HAP-1 (cell line): ENCODE measurements around the gene FOCAD.

Experiments used
- DNase-seq, 2 experiments: peaks; one replicate each; pipeline ENCODE4 v3.0.0-alpha.2; 2016 to 2020; ENCODE audit warnings: low spot score in 2 of 2
- H3K27me3 ChIP-seq: fragments of 250-450 bp; sonication (Bioruptor Pico); 2 replicates; pipeline ENCODE4 v1.5.1; 2020; ENCODE audit warnings: low read depth, mild to moderate bottlenecking, moderate library complexity
- H3K36me3 ChIP-seq: fragments of 250-450 bp; sonication (Bioruptor Pico); replicated peaks from 2 replicates; pipeline ENCODE4 v1.5.1; 2020; ENCODE audit warnings: mild to moderate bottlenecking
- H3K4me1 ChIP-seq: fragments of 250-450 bp; sonication (Bioruptor Pico); 2 replicates; pipeline ENCODE4 v1.5.1; 2020; ENCODE audit warnings: mild to moderate bottlenecking
- H3K4me3 ChIP-seq: fragments of 250-450 bp; sonication (Bioruptor Pico); 2 replicates; pipeline ENCODE4 v1.5.1; 2020; ENCODE audit warnings: mild to moderate bottlenecking, moderate library complexity
- H3K9me3 ChIP-seq: fragments of 250-450 bp; sonication (Bioruptor Pico); 2 replicates; pipeline ENCODE4 v1.5.1; 2020; ENCODE audit warnings: mild to moderate bottlenecking, moderate library complexity
- in situ Hi-C: fragments of 300-500 bp; cut with MboI; formaldehyde crosslinking; loops from 3 replicates; pipeline ENCODE4 v1.14.3; 2020; ENCODE audit warnings: low sequenced_read_pairs, inconsistent platforms, mixed read lengths

The FOCAD gene

DNA sequence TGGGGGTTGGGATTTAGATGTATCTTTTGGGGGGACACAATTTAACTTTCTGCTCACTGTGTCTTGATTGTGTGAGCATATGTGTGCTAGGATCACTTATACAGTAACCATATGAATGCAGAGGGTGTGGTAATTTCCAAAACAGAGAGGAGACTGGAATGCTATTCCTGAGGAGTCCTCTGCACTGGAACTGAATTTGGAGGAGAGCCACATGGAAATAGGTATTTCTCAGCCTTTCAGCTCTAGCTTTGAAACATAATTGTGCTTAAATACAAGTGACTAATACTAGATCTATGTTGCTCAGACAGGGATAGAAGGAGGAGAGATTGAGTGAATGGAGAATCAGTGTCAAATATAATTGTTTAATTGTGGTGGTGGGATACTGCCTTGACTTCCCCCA, 45.5 kb downstream of the FOCAD start:
- Histone ChIP-seq H3K36me3 (no peaks in the 10 kb centered on the region), H3K4me1 (peaks cover 6% of the 10 kb centered on the region), H3K4me3 (no peak overlapping the region), H3K27me3 (no peaks in the 10 kb centered on the region), H3K9me3 (no peaks in the 10 kb centered on the region)
- in situ Hi-C loops: no loop called here
- no peak for DNase-seq

DNA sequence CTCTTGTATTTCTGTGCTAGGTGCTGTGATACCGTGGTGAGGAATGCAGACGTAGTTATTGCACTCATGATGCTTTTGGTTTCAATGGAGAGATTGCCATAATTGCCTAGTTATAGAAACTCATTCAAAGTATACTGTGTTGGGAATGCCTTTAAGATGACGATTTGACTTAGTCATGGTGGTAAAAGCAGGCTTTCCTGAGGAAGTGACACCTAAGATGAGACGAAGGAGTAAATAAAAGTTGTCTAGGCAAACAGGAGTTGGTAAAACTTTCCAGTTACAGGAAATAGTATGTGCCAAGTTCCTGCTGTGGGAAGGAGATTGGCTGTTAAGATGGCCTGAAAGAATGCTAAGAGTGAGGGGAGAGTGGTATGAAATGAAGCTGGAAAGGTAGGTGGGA, 48.1 kb downstream of the FOCAD start:
- Histone ChIP-seq H3K27me3 (no peaks in the 10 kb centered on the region), H3K9me3 (no peaks in the 10 kb centered on the region)
- in situ Hi-C loops: no loop called here

DNA sequence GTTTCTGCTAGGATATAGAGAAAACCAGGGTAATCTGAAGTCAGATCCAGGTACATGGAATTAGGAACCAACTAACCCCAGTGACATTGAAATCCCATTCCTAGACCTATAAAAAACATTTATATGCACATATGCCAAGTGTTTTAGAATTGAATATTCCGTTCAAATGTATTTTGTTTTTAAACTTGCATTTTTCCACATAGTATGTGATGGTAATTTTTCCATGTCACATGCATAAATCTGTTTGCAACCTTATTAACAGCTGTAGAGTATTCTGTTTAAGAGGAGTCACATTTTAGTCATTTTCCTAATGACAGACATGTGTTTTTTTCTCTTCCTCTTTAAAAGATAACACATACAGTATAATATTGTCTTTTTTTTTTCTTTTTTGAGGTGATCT, 50.2 kb downstream of the FOCAD start:
- in situ Hi-C loops: no loop called here

More for the DNA sequence above, 48.1 kb downstream of the FOCAD start:
- DNase-seq: no peak
- Histone ChIP-seq H3K36me3 (no peaks in the 10 kb centered on the region), H3K4me1 (no peaks in the 10 kb centered on the region), H3K4me3 (no peak overlapping the region)

GRCh38 chr9:20740304-20740703, 56.2 kb downstream of the FOCAD start:
- Histone ChIP-seq H3K36me3 (no peaks in the 10 kb centered on the region), H3K9me3 (no peaks in the 10 kb centered on the region), H3K4me1 (peaks cover 19% of the 10 kb centered on the region), H3K4me3 (no peak overlapping the region), H3K27me3 (no peaks in the 10 kb centered on the region)
- in situ Hi-C loops: no loop called here
- DNase-seq: no peak

More for the DNA sequence above, 50.2 kb downstream of the FOCAD start:
- no peak overlapping the region for H3K4me3 ChIP-seq
- H3K9me3 ChIP-seq: no peaks in the 10 kb centered on the region
- H3K36me3 ChIP-seq: no peaks in the 10 kb centered on the region
- no peaks in the 10 kb centered on the region for H3K4me1 ChIP-seq
- DNase-seq: no peak
- no peaks in the 10 kb centered on the region for H3K27me3 ChIP-seq

- in situ Hi-C loops: no loop called here
- H3K4me1 ChIP-seq: peaks cover 19% of the 10 kb centered on the region
- H3K4me3 ChIP-seq: no peak overlapping the region
- H3K36me3 ChIP-seq: no peaks in the 10 kb centered on the region
- no peaks in the 10 kb centered on the region for H3K9me3 ChIP-seq
- no peak for DNase-seq
- no peaks in the 10 kb centered on the region for H3K27me3 ChIP-seq
Observed at GRCh38 chr9:20740929-20741582, 57.0 kb downstream of the FOCAD start.

DNA sequence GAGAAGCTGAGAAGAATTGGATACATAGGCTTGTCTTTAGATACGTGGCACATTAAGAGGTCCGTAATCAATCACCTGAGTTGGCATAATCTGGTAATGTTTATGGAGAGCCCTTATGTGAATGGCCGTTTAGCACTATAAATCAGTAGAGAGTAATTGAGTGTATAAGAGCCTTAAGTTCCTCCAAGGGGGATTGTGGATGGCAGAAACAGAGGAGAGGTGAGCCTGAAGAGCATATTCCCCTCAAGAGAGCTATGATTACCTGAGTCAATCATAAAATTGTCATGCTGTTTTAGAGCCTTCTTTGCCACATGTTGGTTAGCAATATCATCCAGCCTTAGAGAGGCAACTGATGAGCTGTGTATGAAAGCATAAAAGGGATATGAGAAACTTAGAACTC, 58.8 kb downstream of the FOCAD start:
- no peaks in the 10 kb centered on the region for H3K27me3 ChIP-seq
- H3K4me3 ChIP-seq: no peak overlapping the region
- no peaks in the 10 kb centered on the region for H3K9me3 ChIP-seq
- H3K36me3 ChIP-seq: no peaks in the 10 kb centered on the region
- in situ Hi-C loops: no loop called here
- H3K4me1 ChIP-seq: peaks cover 19% of the 10 kb centered on the region
- DNase-seq: no peak

DNA sequence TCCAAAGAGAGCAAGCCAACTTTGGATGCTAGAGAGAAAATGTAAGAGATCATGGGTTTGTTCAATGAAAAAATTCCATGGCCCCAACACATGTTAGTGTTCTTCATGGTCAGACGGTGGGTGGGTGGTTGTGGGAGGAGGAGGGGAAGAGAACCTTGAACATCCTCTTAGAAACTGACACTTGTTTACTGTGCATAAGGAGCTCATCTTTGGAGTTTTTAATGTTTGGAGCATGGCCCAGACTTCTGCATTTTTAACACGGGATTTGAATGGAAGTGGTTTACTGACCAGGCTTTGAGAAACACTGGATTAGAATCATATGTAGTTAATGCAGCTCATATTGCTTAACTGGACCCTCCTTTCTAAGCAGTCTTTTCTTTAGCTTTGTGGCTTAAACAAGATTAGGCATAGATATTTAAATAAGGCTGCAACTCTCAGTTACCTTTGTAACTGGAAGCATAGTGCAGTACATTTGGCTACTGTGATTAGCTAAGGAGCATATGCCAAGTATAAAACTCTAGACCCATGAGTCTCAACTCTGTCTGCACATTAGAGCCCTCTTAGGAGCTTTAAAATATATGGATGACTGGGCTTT, 60.1 kb downstream of the FOCAD start:
- in situ Hi-C loops: no loop called here
- Histone ChIP-seq H3K9me3 (no peaks in the 10 kb centered on the region), H3K4me3 (no peak overlapping the region), H3K36me3 (no peaks in the 10 kb centered on the region), H3K27me3 (no peaks in the 10 kb centered on the region), H3K4me1 (peaks cover 21% of the 10 kb centered on the region)
- DNase-seq: peak; percentile 49 to 97

GRCh38 chr9:20746967-20747366, 62.9 kb downstream of the FOCAD start:
- Histone ChIP-seq H3K4me1 (peaks cover 30% of the 10 kb centered on the region), H3K9me3 (no peaks in the 10 kb centered on the region), H3K4me3 (no peak overlapping the region), H3K36me3 (no peaks in the 10 kb centered on the region), H3K27me3 (no peaks in the 10 kb centered on the region)
- DNase-seq: no peak
- in situ Hi-C loops: no loop called here

- no peak for DNase-seq
- in situ Hi-C loops: no loop called here
Observed at GRCh38 chr9:20749496-20750198, 65.6 kb downstream of the FOCAD start.

DNA sequence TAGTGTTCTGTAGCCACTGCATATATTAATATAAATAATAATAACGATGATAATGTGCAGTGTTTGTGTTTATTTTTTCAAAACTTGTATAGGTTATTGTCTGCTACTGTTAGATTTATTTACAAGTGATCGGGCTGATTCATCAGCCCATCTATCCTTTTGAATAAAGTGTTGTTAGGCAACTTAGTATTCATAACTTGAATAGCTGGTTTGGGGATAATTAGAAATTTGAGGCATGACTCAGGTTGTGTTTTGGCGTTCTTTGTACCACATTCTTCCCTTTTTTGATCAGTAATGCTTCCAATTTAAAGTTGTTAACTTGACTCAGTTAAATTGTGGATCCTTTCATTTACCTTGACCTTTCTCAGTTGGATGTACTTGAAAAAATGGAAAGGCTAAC, 69.7 kb downstream of the FOCAD start:
- no peaks in the 10 kb centered on the region for H3K9me3 ChIP-seq
- DNase-seq: no peak
- H3K27me3 ChIP-seq: no peaks in the 10 kb centered on the region
- H3K4me3 ChIP-seq: no peak overlapping the region
- no peaks in the 10 kb centered on the region for H3K36me3 ChIP-seq
- peaks cover 15% of the 10 kb centered on the region for H3K4me1 ChIP-seq
- in situ Hi-C loops: no loop called here

More at GRCh38 chr9:20749496-20750198, 65.6 kb downstream of the FOCAD start:
- Histone ChIP-seq H3K4me1 (peaks cover 17% of the 10 kb centered on the region), H3K27me3 (no peaks in the 10 kb centered on the region), H3K36me3 (no peaks in the 10 kb centered on the region), H3K9me3 (no peaks in the 10 kb centered on the region), H3K4me3 (no peak overlapping the region)

- Histone ChIP-seq H3K9me3 (no peaks in the 10 kb centered on the region), H3K4me3 (no peak overlapping the region), H3K27me3 (no peaks in the 10 kb centered on the region), H3K36me3 (no peaks in the 10 kb centered on the region), H3K4me1 (peaks cover 8% of the 10 kb centered on the region)
- in situ Hi-C loops: no loop called here
- no peak for DNase-seq
Observed at GRCh38 chr9:20754556-20754955, 70.5 kb downstream of the FOCAD start.

- Histone ChIP-seq H3K4me3 (no peak overlapping the region), H3K4me1 (no peaks in the 10 kb centered on the region), H3K27me3 (no peaks in the 10 kb centered on the region), H3K9me3 (no peaks in the 10 kb centered on the region), H3K36me3 (peaks cover 5% of the 10 kb centered on the region)
- in situ Hi-C loops: no loop called here
- no peak for DNase-seq
Observed at GRCh38 chr9:20760246-20760891, 76.3 kb downstream of the FOCAD start.

GRCh38 chr9:20770947-20771346, 86.9 kb downstream of the FOCAD start:
- Histone ChIP-seq H3K27me3 (no peaks in the 10 kb centered on the region), H3K9me3 (no peaks in the 10 kb centered on the region), H3K36me3 (peaks cover 19% of the 10 kb centered on the region), H3K4me3 (no peak overlapping the region), H3K4me1 (no peaks in the 10 kb centered on the region)
- DNase-seq: no peak
- in situ Hi-C loops: no loop called here

DNA sequence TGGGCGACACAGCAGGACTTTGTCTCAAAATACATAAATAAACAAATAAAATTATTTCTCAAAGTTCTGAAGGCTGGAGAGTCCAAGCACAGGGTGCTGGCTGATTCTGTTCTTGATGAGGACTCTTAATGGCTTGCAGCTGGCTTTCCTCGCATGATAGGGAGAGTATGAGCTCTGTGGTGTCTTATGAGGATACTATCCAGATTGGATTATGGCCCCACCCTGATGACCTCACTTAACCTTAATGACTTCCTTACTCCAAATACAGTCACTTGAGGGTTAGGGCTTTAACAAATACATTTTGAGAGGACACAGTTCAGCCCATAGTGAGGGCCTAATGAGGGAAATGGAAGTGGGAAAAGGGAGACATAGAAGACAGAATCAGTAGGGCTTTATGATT, 87.7 kb downstream of the FOCAD start:
- H3K4me1 ChIP-seq: peaks cover under 1% of the 10 kb centered on the region; the same call in 1 of the 2 replicates
- no peak for DNase-seq
- in situ Hi-C loops: no loop called here
- H3K4me3 ChIP-seq: no peak overlapping the region
- peaks cover 13% of the 10 kb centered on the region for H3K36me3 ChIP-seq
- H3K9me3 ChIP-seq: no peaks in the 10 kb centered on the region
- H3K27me3 ChIP-seq: no peaks in the 10 kb centered on the region
